Heart right ventricle (tissue), 16 donors: ENCODE measurements around the gene CTSD. TPM values are rescaled to one million over a fixed set of nuclear protein-coding genes. Genes with fewer than 3 reads are reported as not detected.

Experiments
- ATAC-seq, 8 donors: fragments of 200-7000 bp; cut with Tn5 transposase; one replicate each; pipeline ENCODE4 v1.9.1; 2020; ENCODE audit warnings: mild to moderate bottlenecking in 8 of 8, moderate library complexity in 8 of 8, moderate number of reproducible peaks in 1 of 8
- DNase-seq, 2 donors: peaks; one replicate each; pipeline ENCODE4 v3.0.0-alpha.2; 2020
- H3K27ac ChIP-seq, 10 donors: fragments of 200-600 bp; sonication (generic) in 2 of 10; one replicate each; pipeline versions ENCODE4 v1.5.0 to v1.8.0; 2020 to 2022; ENCODE audit warnings: mild to moderate bottlenecking in 3 of 10
- H3K27me3 ChIP-seq, 7 donors: fragments of 200-600 bp; one replicate each; pipeline ENCODE4 v1.8.0; 2021 to 2022; ENCODE audit warnings: mild to moderate bottlenecking in 2 of 7
- H3K36me3 ChIP-seq, 9 donors: fragments of 200-600 bp; sonication (generic) in 1 of 9; one replicate each; pipeline versions ENCODE4 v1.5.0 to v1.8.0; 2020 to 2022; ENCODE audit warnings: mild to moderate bottlenecking in 2 of 9
- H3K4me1 ChIP-seq, 9 donors: fragments of 200-600 bp; sonication (generic) in 1 of 9; one replicate each; pipeline versions ENCODE4 v1.5.0 to v1.8.0; 2020 to 2022; ENCODE audit warnings: mild to moderate bottlenecking in 4 of 9
- H3K4me3 ChIP-seq, 10 donors: fragments of 200-600 bp; sonication (generic) in 2 of 10; one replicate each; pipeline versions ENCODE4 v1.5.0 to v1.8.0; 2020 to 2022; ENCODE audit warnings: mild to moderate bottlenecking in 7 of 10, moderate library complexity in 2 of 10
- H3K9me3 ChIP-seq, 11 donors: fragments of 200-600 bp in 10 of 11; sonication (generic) in 2 of 11; one replicate each; pipeline versions ENCODE4 v1.5.0 to v1.8.0; 2013 to 2022; ENCODE audit warnings: mild to moderate bottlenecking in 2 of 11, control low read depth in 1 of 11, moderate library complexity in 1 of 11
- CTCF ChIP-seq, 9 donors: fragments of 200-600 bp; sonication (generic) in 2 of 9; IDR thresholded peaks; one replicate each; pipeline versions ENCODE4 v1.5.0 to v1.8.0; 2021 to 2022; ENCODE audit warnings: antibody characterized with exemption in 9 of 9, mild to moderate bottlenecking in 5 of 9, moderate library complexity in 1 of 9
- WGBS, 2 donors: extraction: QIAGEN DNeasy Blood & Tissue Kit; methylation state at CpG; one replicate each; pipeline ENCODE4 v1.1.7; 2013; ENCODE audit warnings: inconsistent platforms in 1 of 2; 5-methylcytosine and 5-hydroxymethylcytosine counted together
- intact Hi-C, 10 donors: fragments of 100-400 bp; cut with DNase I; formaldehyde crosslinking; loops; one replicate each; pipeline versions ENCODE4 v1.11.1 to v1.14.2; 2022
- polyA plus RNA-seq, 2 donors: library from polyadenylated mRNA; stranded (reverse); fragments of 200-250 nt; gene quantifications; one replicate each; pipeline ENCODE4 v1.2.3, GENCODE V29; 2013
- total RNA-seq, 10 donors: library from RNA; stranded (reverse); fragmentation: NEBNext Ultra II Directional in 3 of 10; extraction: Animal tissue kit (Norgen Biotek cat#: 25700) in 3 of 10; gene quantifications; one replicate each; pipeline versions ENCODE4 v1.2.1 to v1.2.4, GENCODE V29; 2021 to 2023
- donor health status: Arrhythmogenic right ventricular cardiomyopathy.
- donor health status: ischemic (EF 13 %, LVEDD 7.1; RV severe dilation, severe dysfunction).
- donor health status: healthy with polysubstance abuse.
- donor health status: DM: no; HTN: yes; CAD: no.
- donor health status: DM: no; HTN: no; CAD: no.
- donor health status: ischemic (EF 25% LVEDD 6.9; RV normal size, moderate dysfunction).
- donor health status: ischemic (EF 25% LVEDD 5.7; RV mildly dilated, moderate dysfunction).
- donor health status: healthy.
- donor health status: DM: yes; HTN: yes; CAD: no.
- donor health status: Ischemic cardiomyopathy.
- donor health status: ischemic (EF 35%, LVEDD 5.7; RV mildly dilated, moderate dysfunction).
- donor health status: nonischemic (EF 11% LVEDD 7.7; RV severe dilation, severe dysfunction).
- donor health status: DM: yes; HTN: yes; CAD: no.
- donor health status: PGD.
- donor health status: ischemic (EF 29% LVEDD 5.4; RV normal size, mild dysfunction).
- donor health status: nonischemic (EF 23%, LVEDD 6.1; RV moderate dilation, normal function).

Gene CTSD
- total and polyA plus RNA-seq, 12 donors = 431 to 1,070 (median 786) TPM

GRCh38 chr11:1782031-1782590 is 18.4 kb upstream of the CTSD start:
- peak in 1 of 8 donors; percentile 14 for ATAC-seq
- 82% methylated on average over 13 of the region's 13 CpGs for WGBS, 2 donors
- intact Hi-C loops = no loop called here
- Histone ChIP-seq H3K4me3 (no peak overlapping the region), H3K4me1 (peaks cover 0 to 63% (median 0%) of the 10 kb centered on the region in 9 donors), H3K27ac (peak overlapping the region in 1 of 10 donors; percentile 81), H3K9me3 (peaks cover 0 to 4% (median 0%) of the 10 kb centered on the region in 11 donors), H3K36me3 (no peaks in the 10 kb centered on the region), H3K27me3 (peaks cover 0 to 25% (median 5%) of the 10 kb centered on the region in 7 donors)
- no peak for TF ChIP-seq CTCF (IDR thresholded peaks at IDR 0.05)
- DNase-seq = no peak

- H3K36me3 ChIP-seq = no peaks in the 10 kb centered on the region
- H3K4me3 ChIP-seq = no peak overlapping the region
- TF ChIP-seq CTCF (IDR thresholded peaks at IDR 0.05) = no peak
- intact Hi-C loops = no loop called here
- peaks cover 0 to 4% (median 0%) of the 10 kb centered on the region in 11 donors for H3K9me3 ChIP-seq
- peaks cover 0 to 63% (median 0%) of the 10 kb centered on the region in 9 donors for H3K4me1 ChIP-seq
- 76 to 79% methylated on average over 9 of the region's 9 CpGs for WGBS, 2 donors
- DNase-seq = no peak
- peaks cover 0 to 25% (median 5%) of the 10 kb centered on the region in 7 donors for H3K27me3 ChIP-seq
- peak overlapping the region in 1 of 10 donors; percentile 81 for H3K27ac ChIP-seq
- no peak for ATAC-seq
Measured at GRCh38 chr11:1781593-1781975, 17.9 kb upstream of the CTSD start.

- Histone ChIP-seq H3K36me3 (no peaks in the 10 kb centered on the region), H3K4me1 (peaks cover 0 to 59% (median 0%) of the 10 kb centered on the region in 9 donors), H3K9me3 (peaks cover 0 to 6% (median 0%) of the 10 kb centered on the region in 11 donors), H3K27ac (peak overlapping the region in 1 of 10 donors; percentile 81), H3K4me3 (no peak overlapping the region), H3K27me3 (peaks cover 0 to 25% (median 5%) of the 10 kb centered on the region in 7 donors)
- DNase-seq (no peak), ATAC-seq (peak in 7 of 8 donors; percentile 12 to 69 (median 44))
- intact Hi-C loops = no loop called here
- no peak for TF ChIP-seq CTCF (IDR thresholded peaks at IDR 0.05)
- WGBS, 2 donors = 61 to 71% methylated on average over 25 of the region's 25 CpGs
Measured at GRCh38 chr11:1780700-1781592, 17.2 kb upstream of the CTSD start.
